Left renal pelvis (tissue), 4 donors: ENCODE data around the gene TPSD1. TPM values are rescaled to one million over a fixed set of nuclear protein-coding genes. Genes with fewer than 3 reads are reported as not detected.
"Not testable (repeated sequence)": the region's sequence is repeated elsewhere in the genome, so short reads cannot be mapped to it uniquely, and the experiment has no call there.

ENCODE experiments used
- DNase-seq, 4 donors: peaks; one replicate each; pipeline ENCODE4 v3.0.0-alpha.2; 2013; ENCODE audit warnings: low read depth in 4 of 4, low spot score in 3 of 4
- polyA plus RNA-seq, 4 donors: library from polyadenylated mRNA; unstranded; fragments of 120-200 nt; gene quantifications; one replicate each; pipeline ENCODE4 v1.2.1, GENCODE V29; 2013; ENCODE audit not compliant: insufficient read length in 4 of 4

Gene TPSD1
- polyA plus RNA-seq, 4 donors: not detected

DNA sequence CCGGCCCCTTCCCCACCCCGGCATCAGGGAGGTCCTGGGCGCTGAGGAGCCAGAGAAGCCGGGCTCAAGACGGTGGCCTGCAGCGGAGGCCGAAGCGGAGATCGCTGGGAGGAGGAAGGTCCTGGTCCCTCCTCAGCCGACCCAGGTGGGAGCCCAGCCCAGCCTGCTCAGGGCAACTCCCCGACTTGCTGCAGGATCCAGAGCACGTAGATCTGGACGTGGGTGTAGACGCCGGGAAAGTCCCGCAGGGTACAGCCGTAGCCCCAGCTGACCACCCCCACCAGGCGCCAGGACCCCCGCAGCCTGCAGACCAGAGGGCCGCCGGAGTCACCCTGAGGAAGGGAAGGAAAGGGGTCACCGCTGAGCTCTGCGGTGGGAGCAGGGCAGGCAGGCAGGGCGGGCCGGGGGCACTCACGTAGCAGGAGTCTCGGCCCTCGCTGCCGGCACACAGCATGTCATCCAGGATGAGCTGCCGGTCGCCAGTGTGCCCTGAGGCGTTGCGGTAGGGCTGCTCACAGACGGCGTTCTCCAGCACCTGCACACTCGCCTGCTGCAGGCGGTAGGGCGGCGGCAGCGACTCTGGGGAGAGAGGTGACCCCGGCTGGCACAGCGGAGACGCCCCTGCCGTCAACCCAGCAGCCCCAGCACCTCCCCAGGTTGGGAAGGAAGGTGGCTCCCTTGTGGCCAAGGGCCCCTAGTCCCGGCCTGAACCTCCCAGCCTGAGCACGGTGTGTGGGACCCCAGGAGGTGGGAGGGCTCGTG lies 5.4 kb downstream of the TPSD1 start:
- DNase-seq: no peak

DNA sequence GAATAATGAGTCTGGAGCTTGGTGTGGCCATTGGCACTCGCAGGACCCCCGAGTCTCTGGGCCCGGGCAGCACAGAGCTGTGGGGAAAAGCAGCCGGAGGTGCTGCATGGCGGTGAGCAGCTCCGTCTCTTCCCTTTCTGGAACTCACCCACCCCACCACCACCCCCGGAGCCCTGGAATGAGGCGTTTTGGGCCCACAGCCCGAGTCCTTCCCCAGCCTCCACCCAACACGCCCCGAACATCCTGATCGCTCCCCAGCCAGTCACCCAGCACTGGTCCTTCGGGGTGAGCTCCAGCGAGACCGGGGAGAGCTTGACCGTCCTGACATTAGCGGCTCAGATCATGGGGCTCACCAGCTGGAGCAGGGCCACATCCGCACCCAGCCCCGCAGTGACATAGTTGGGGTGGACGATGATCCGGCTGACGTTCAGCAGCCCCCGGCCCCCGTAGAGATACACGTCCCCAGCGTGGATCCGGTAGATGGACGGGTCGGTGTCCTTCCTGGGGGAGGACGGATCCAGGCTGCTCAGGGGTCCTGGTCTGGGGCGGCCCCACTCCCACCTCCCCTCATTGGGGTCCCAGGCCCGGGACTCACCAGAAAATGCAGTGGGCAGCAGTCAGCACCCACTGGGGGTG lies 6.5 kb downstream of the TPSD1 start:
- no peak for DNase-seq

- DNase-seq: no peak
These were observed 7.0 kb downstream of the TPSD1 start for GRCh38 chr16:1262846-1263221.

DNA sequence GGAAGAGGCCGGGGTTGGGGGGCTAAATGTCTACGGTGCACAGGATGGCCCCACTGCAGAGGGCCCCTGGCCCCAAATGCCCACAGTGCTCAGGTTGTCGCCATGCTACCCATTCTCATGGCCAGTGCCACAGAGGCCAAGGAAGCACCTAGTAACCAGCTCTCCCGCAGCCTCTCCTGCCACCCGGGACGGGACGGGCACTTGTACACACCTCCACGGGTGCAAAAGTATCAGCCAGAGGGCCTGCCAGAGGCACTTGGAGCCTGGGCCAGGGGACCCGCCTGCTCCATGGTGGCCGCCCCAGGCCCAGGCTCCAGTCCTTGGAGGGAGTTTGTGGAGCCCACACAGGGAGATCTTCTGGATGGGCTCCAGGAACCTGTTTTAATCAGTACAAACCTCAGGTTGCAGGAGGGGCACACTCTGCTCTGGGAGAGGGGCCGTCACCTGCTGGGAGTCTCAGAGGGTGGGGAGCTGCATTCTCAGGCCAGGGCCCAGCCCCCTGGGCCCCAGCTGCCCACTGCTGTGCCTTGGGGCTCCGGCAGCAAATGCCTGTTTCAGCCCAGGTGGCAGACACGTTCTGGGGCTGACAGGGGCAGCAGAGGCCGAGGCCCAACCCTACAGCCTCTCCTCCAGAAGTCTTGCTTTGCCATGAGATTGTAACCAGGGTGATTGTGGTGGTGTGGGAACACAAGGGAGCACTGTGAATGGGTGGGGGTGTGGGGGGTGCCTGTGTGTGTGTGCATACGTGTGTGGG lies 7.9 kb downstream of the TPSD1 start:
- DNase-seq: no peak

GRCh38 chr16:1264345-1265089 lies 8.6 kb downstream of the TPSD1 start:
- no peak for DNase-seq

- no peak for DNase-seq
These were observed 9.3 kb downstream of the TPSD1 start for GRCh38 chr16:1265090-1265630.

DNA sequence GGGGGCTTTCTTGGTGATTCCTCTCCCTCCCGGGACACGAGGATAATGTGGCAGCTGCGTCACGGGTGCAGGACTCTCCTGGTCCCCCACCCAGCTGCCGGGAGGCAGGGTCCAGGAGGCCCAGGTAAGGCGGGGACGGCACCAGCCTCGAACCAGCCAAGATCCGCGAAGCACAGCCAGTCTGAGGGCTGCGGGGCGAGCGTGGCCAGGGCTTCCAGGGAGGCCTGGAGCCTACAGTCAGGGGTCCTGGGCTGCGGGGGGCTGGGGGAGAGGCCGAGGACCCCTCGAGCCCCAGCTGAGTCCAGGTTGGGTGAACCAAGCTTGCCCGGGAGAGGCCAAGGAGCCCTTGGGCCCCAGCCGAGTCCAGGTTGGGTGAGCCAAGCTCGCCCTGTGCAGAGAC lies 10.0 kb downstream of the TPSD1 start:
- DNase-seq: no peak

- not testable (repeated sequence) for DNase-seq
These were observed 13.5 kb downstream of the TPSD1 start for GRCh38 chr16:1269418-1269817.

- no peak for DNase-seq
These were observed 15.5 kb downstream of the TPSD1 start for GRCh38 chr16:1271380-1271723.

- not testable (repeated sequence) for DNase-seq
These were observed 16.0 kb downstream of the TPSD1 start for GRCh38 chr16:1271724-1272413.

- DNase-seq: no peak
These were observed 16.8 kb downstream of the TPSD1 start for GRCh38 chr16:1272453-1273198.

- DNase-seq: no peak
These were observed 17.9 kb downstream of the TPSD1 start for GRCh38 chr16:1273816-1274215.

DNA sequence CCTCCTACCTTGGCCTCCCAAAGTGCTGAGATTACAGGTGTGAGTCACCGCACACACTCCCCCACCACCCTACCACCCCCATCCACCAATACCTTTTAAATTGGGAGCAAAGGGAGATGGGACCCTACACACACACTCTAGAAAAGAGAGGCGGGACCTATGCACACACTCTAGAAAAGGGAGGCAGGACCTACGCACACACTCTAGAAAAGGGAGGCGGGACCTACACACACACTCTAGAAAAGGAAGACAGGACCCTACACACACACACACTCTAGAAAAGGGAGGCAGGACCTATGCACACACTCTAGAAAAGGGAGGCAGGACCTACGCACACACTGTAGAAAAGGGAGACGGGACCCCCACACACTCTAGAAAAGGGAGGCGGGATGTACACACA lies 18.9 kb downstream of the TPSD1 start:
- no peak for DNase-seq

- DNase-seq: no peak
These were observed 20.1 kb downstream of the TPSD1 start for GRCh38 chr16:1275791-1276579.

GRCh38 chr16:1276580-1276878 lies 20.7 kb downstream of the TPSD1 start:
- no peak for DNase-seq

GRCh38 chr16:1277151-1277598 lies 21.3 kb downstream of the TPSD1 start:
- no peak for DNase-seq

DNA sequence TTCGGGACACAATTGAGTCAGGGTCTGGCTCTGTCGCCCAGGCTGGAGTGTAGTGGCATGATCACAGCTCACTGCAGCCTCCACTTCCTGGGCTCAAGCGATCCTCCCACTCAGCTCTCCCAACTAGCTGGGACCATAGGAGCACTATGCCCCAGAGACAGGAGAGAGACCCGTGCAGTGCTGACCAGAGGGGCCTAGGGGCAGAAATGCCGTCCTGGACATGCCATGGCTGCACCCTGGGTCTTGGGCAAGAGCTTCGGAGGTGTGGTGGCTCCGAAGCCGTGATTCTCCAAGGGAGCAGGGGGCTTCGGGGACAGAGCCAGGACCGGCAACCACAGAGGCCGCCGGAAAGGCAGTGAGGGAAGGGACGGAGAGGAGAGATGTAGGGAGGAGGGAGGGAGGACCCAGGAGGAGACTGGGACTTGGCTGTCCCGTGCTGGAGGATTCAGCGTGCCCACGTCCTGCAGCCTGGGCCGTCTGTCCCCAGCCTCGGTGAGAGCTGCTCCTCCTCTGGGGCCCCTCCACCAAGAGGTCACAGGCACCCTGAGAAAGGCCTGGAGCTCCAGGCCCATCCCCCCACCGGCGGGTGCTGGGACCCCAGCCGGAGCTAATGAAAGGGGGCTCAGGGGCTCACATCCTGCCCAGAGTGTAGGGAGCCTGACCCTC lies 21.9 kb downstream of the TPSD1 start:
- no peak for DNase-seq

DNA sequence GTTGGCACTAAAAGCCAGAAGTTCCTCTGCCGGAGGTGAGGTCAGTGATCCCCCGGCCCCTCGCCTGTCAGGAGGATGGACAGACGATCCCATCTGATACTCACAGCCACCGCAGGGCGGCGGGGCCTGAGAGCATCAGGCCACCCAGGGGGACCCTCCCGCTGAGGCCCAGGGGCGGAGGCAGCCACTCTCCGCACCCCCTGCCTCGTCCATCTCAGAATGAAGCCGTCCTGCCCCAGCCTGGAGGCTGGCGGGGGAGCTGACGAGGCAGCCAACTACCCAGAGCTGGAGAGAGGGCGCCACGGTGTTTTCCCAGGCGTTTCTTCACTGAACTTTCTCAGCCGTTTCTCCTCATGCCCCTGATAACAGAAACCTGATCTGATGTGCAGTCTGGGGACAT lies 22.6 kb downstream of the TPSD1 start:
- no peak for DNase-seq
